Heart right ventricle (tissue), 16 donors: ENCODE measurements around the gene ZCCHC2. TPM values are rescaled to one million over a fixed set of nuclear protein-coding genes. Genes with fewer than 3 reads are reported as not detected.

Experiments
- ATAC-seq, 8 donors: fragments of 200-7000 bp; cut with Tn5 transposase; one replicate each; pipeline ENCODE4 v1.9.1; 2020; ENCODE audit warnings: mild to moderate bottlenecking in 8 of 8, moderate library complexity in 8 of 8, moderate number of reproducible peaks in 1 of 8
- DNase-seq, 2 donors: peaks; one replicate each; pipeline ENCODE4 v3.0.0-alpha.2; 2020
- H3K27ac ChIP-seq, 10 donors: fragments of 200-600 bp; sonication (generic) in 2 of 10; one replicate each; pipeline versions ENCODE4 v1.5.0 to v1.8.0; 2020 to 2022; ENCODE audit warnings: mild to moderate bottlenecking in 3 of 10
- H3K27me3 ChIP-seq, 7 donors: fragments of 200-600 bp; one replicate each; pipeline ENCODE4 v1.8.0; 2021 to 2022; ENCODE audit warnings: mild to moderate bottlenecking in 2 of 7
- H3K36me3 ChIP-seq, 9 donors: fragments of 200-600 bp; sonication (generic) in 1 of 9; one replicate each; pipeline versions ENCODE4 v1.5.0 to v1.8.0; 2020 to 2022; ENCODE audit warnings: mild to moderate bottlenecking in 2 of 9
- H3K4me1 ChIP-seq, 9 donors: fragments of 200-600 bp; sonication (generic) in 1 of 9; one replicate each; pipeline versions ENCODE4 v1.5.0 to v1.8.0; 2020 to 2022; ENCODE audit warnings: mild to moderate bottlenecking in 4 of 9
- H3K4me3 ChIP-seq, 10 donors: fragments of 200-600 bp; sonication (generic) in 2 of 10; one replicate each; pipeline versions ENCODE4 v1.5.0 to v1.8.0; 2020 to 2022; ENCODE audit warnings: mild to moderate bottlenecking in 7 of 10, moderate library complexity in 2 of 10
- H3K9me3 ChIP-seq, 11 donors: fragments of 200-600 bp in 10 of 11; sonication (generic) in 2 of 11; one replicate each; pipeline versions ENCODE4 v1.5.0 to v1.8.0; 2013 to 2022; ENCODE audit warnings: mild to moderate bottlenecking in 2 of 11, control low read depth in 1 of 11, moderate library complexity in 1 of 11
- CTCF ChIP-seq, 9 donors: fragments of 200-600 bp; sonication (generic) in 2 of 9; IDR thresholded peaks; one replicate each; pipeline versions ENCODE4 v1.5.0 to v1.8.0; 2021 to 2022; ENCODE audit warnings: antibody characterized with exemption in 9 of 9, mild to moderate bottlenecking in 5 of 9, moderate library complexity in 1 of 9
- WGBS, 2 donors: extraction: QIAGEN DNeasy Blood & Tissue Kit; methylation state at CpG; one replicate each; pipeline ENCODE4 v1.1.7; 2013; ENCODE audit warnings: inconsistent platforms in 1 of 2; 5-methylcytosine and 5-hydroxymethylcytosine counted together
- intact Hi-C, 10 donors: fragments of 100-400 bp; cut with DNase I; formaldehyde crosslinking; loops; one replicate each; pipeline versions ENCODE4 v1.11.1 to v1.14.2; 2022
- polyA plus RNA-seq, 2 donors: library from polyadenylated mRNA; stranded (reverse); fragments of 200-250 nt; gene quantifications; one replicate each; pipeline ENCODE4 v1.2.3, GENCODE V29; 2013
- total RNA-seq, 10 donors: library from RNA; stranded (reverse); fragmentation: NEBNext Ultra II Directional in 3 of 10; extraction: Animal tissue kit (Norgen Biotek cat#: 25700) in 3 of 10; gene quantifications; one replicate each; pipeline versions ENCODE4 v1.2.1 to v1.2.4, GENCODE V29; 2021 to 2023
- donor health status: Arrhythmogenic right ventricular cardiomyopathy.
- donor health status: ischemic (EF 13 %, LVEDD 7.1; RV severe dilation, severe dysfunction).
- donor health status: healthy with polysubstance abuse.
- donor health status: DM: no; HTN: yes; CAD: no.
- donor health status: DM: no; HTN: no; CAD: no.
- donor health status: ischemic (EF 25% LVEDD 6.9; RV normal size, moderate dysfunction).
- donor health status: ischemic (EF 25% LVEDD 5.7; RV mildly dilated, moderate dysfunction).
- donor health status: healthy.
- donor health status: DM: yes; HTN: yes; CAD: no.
- donor health status: Ischemic cardiomyopathy.
- donor health status: ischemic (EF 35%, LVEDD 5.7; RV mildly dilated, moderate dysfunction).
- donor health status: nonischemic (EF 11% LVEDD 7.7; RV severe dilation, severe dysfunction).
- donor health status: DM: yes; HTN: yes; CAD: no.
- donor health status: PGD.
- donor health status: ischemic (EF 29% LVEDD 5.4; RV normal size, mild dysfunction).
- donor health status: nonischemic (EF 23%, LVEDD 6.1; RV moderate dilation, normal function).

The ZCCHC2 gene
- total and polyA plus RNA-seq, 12 donors: 7.0 to 45.3 (median 19.1) TPM

- H3K27ac ChIP-seq: peak overlapping the region in 9 of 10 donors; percentile 46 to 94 (median 73)
- TF ChIP-seq CTCF (IDR thresholded peaks at IDR 0.05): no peak
- H3K36me3 ChIP-seq: no peaks in the 10 kb centered on the region
- H3K27me3 ChIP-seq: no peaks in the 10 kb centered on the region
- no peak for DNase-seq
- ATAC-seq: peak in 7 of 8 donors; percentile 31 to 66 (median 41)
- intact Hi-C loops: no loop called here
- peak overlapping the region in 9 of 10 donors; percentile 12 to 54 (median 48) for H3K4me3 ChIP-seq
- WGBS, 2 donors: 65 to 76% methylated on average over 8 of the region's 8 CpGs
- H3K4me1 ChIP-seq: peaks cover 0 to 15% (median 5%) of the 10 kb centered on the region in 9 donors
- H3K9me3 ChIP-seq: peaks cover 0 to 1% (median 0%) of the 10 kb centered on the region in 11 donors
These were observed 16.9 kb upstream of the ZCCHC2 start for GRCh38 chr18:62505669-62506494.

GRCh38 chr18:62506495-62507143 is 16.2 kb upstream of the ZCCHC2 start:
- 64 to 76% methylated on average over 7 of the region's 7 CpGs for WGBS, 2 donors
- peaks cover 0 to 8% (median 6%) of the 10 kb centered on the region in 11 donors for H3K9me3 ChIP-seq
- H3K27ac ChIP-seq: peak overlapping the region in 9 of 10 donors; percentile 46 to 94 (median 73)
- ATAC-seq (peak in 2 of 8 donors; percentile 20 to 28), DNase-seq (no peak)
- H3K27me3 ChIP-seq: no peaks in the 10 kb centered on the region
- H3K36me3 ChIP-seq: no peaks in the 10 kb centered on the region
- peak overlapping the region in 9 of 10 donors; percentile 12 to 54 (median 48) for H3K4me3 ChIP-seq
- peaks cover 0 to 15% (median 5%) of the 10 kb centered on the region in 9 donors for H3K4me1 ChIP-seq
- no peak for TF ChIP-seq CTCF (IDR thresholded peaks at IDR 0.05)
- intact Hi-C loops: no loop called here

DNA sequence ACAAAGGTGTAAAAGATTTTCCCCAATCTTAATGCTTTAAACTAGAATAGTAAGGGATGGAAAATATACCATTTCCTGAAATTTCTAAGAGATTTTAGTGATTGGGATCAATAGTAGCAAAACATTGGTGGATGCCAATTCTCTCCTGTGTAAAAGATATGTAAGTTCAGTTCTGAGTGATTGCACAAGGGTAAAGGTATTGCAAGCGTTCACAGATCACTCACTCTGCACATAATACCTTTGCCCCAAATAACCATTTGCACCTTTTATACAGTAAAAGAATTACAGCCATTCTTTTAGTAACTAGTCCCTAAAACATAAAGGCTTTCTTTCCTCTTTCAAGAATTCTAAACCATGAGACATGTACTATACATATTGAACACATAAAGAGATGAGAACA is 13.0 kb upstream of the ZCCHC2 start:
- intact Hi-C loops: no loop called here
- TF ChIP-seq CTCF (IDR thresholded peaks at IDR 0.05): no peak
- DNase-seq (no peak), ATAC-seq (no peak)
- 88% methylated on average over 1 of the region's 1 CpG for WGBS, 2 donors
- Histone ChIP-seq H3K27me3 (no peaks in the 10 kb centered on the region), H3K4me3 (no peak overlapping the region), H3K9me3 (peaks cover 0 to 40% (median 36%) of the 10 kb centered on the region in 11 donors), H3K27ac (no peak overlapping the region), H3K4me1 (peaks cover 0 to 15% (median 5%) of the 10 kb centered on the region in 9 donors), H3K36me3 (no peaks in the 10 kb centered on the region)

DNA sequence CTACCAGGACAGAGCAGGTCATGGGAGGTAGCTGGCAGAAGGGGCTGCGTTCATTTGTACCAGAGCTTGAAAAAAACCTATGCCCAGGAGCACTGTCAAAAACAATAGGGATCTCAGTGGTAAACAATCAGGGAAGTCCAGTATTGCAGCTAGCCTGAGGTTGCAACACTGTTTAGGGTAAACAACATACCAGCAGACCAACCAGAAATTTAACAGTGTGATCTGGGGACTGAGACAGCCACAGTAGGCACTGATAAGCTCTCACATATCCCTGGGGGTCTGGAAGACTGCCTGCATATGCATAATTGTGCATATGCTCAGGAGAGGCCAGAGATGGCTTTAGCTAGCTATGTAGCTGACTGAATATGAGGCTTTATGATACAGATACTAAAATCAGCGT is 12.0 kb upstream of the ZCCHC2 start:
- ATAC-seq: no peak
- 88 to 95% methylated on average over 2 of the region's 2 CpGs for WGBS, 2 donors
- peaks cover 0 to 50% (median 44%) of the 10 kb centered on the region in 11 donors for H3K9me3 ChIP-seq
- intact Hi-C loops: no loop called here
- TF ChIP-seq CTCF (IDR thresholded peaks at IDR 0.05): no peak
- peaks cover 0 to 11% (median 2%) of the 10 kb centered on the region in 9 donors for H3K4me1 ChIP-seq
- no peaks in the 10 kb centered on the region for H3K27me3 ChIP-seq
- no peak overlapping the region for H3K4me3 ChIP-seq
- H3K27ac ChIP-seq: no peak overlapping the region
- H3K36me3 ChIP-seq: no peaks in the 10 kb centered on the region
- no peak for DNase-seq
